GM18861 (cell line): ENCODE results near the gene RMND5A.
A peak's percentile ranks its signal among the peaks of the same experiment; 100 is the strongest.

Source experiments
- ATAC-seq: cut with Tn5 transposase; IDR thresholded peaks from one replicate; pipeline ENCODE4 v1.9.1; 2021; ENCODE audit not compliant: unreplicated experiment

RMND5A gene

GRCh38 chr2:86760371-86760770, 40.3 kb downstream of the RMND5A start:
- no peak for ATAC-seq

GRCh38 chr2:86764661-86765309, 44.7 kb downstream of the RMND5A start:
- peak; percentile 85 for ATAC-seq

GRCh38 chr2:86765310-86765695, 45.2 kb downstream of the RMND5A start:
- ATAC-seq = no peak

- ATAC-seq = no peak
Measured at GRCh38 chr2:86768189-86768949, 48.3 kb downstream of the RMND5A start.

- ATAC-seq = no peak
Measured at GRCh38 chr2:86769838-86770237, 49.7 kb downstream of the RMND5A start.

GRCh38 chr2:86770816-86771301, 50.8 kb downstream of the RMND5A start:
- no peak for ATAC-seq

- ATAC-seq = no peak
Measured at GRCh38 chr2:86772611-86773010, 52.5 kb downstream of the RMND5A start.

GRCh38 chr2:86774862-86775261, 54.8 kb downstream of the RMND5A start:
- ATAC-seq = no peak

- ATAC-seq = no peak
Measured at GRCh38 chr2:86775338-86775737, 55.2 kb downstream of the RMND5A start.

- ATAC-seq = no peak
Measured at GRCh38 chr2:86776532-86776931, 56.4 kb downstream of the RMND5A start.

GRCh38 chr2:86778957-86779356, 58.9 kb downstream of the RMND5A start:
- no peak for ATAC-seq

- ATAC-seq = no peak
Measured at GRCh38 chr2:86779971-86780370, 59.9 kb downstream of the RMND5A start.

- ATAC-seq = no peak
Measured at GRCh38 chr2:86781363-86781762, 61.3 kb downstream of the RMND5A start.

- ATAC-seq = no peak
Measured at GRCh38 chr2:86782748-86783147, 62.7 kb downstream of the RMND5A start.

- ATAC-seq = peak; percentile 94
Measured at GRCh38 chr2:86783615-86784339, 63.7 kb downstream of the RMND5A start.

- no peak for ATAC-seq
Measured at GRCh38 chr2:86785456-86785855, 65.4 kb downstream of the RMND5A start.

- ATAC-seq = no peak
Measured at GRCh38 chr2:86786001-86786536, 66.0 kb downstream of the RMND5A start.

GRCh38 chr2:86787736-86788135, 67.6 kb downstream of the RMND5A start:
- no peak for ATAC-seq

GRCh38 chr2:86788165-86788564, 68.1 kb downstream of the RMND5A start:
- no peak for ATAC-seq

GRCh38 chr2:86788881-86789686, 69.0 kb downstream of the RMND5A start:
- no peak for ATAC-seq

GRCh38 chr2:86789687-86790133, 69.6 kb downstream of the RMND5A start:
- no peak for ATAC-seq
